ENCODE results near the gene LMTK3. TPM values are rescaled to one million over a fixed set of nuclear protein-coding genes. Genes with fewer than 3 reads are reported as not detected.

The LMTK3 gene
- total and polyA plus RNA-seq, 2 experiments from 2014 or later = 0.22 TPM; not detected in 1

- no peaks in the 10 kb centered on the region for H4K20me1 ChIP-seq (ENCODE audit: insufficient read depth)
- peaks cover 36% of the 10 kb centered on the region for H3K36me3 ChIP-seq (ENCODE audit: low read depth)
- 77 to 86% methylated on average over 8 to 10 of the region's 10 CpGs for WGBS, 2 experiments (ENCODE audit: low coverage in 1 of 2, low lambda C conversion rate in 2 of 2, missing lambda C conversion rate in 2 of 2)
Observed at GRCh38 chr19:48477067-48477685, 34.5 kb downstream of the LMTK3 start.

GRCh38 chr19:48476176-48476575, 35.5 kb downstream of the LMTK3 start:
- H3K27ac ChIP-seq = no peak overlapping the region
- H3K4me1 ChIP-seq (ENCODE audit: insufficient read depth) = peaks cover 15% of the 10 kb centered on the region
- in situ Hi-C loops (cut with MboI) = no loop called here
- no peak overlapping the region for H3K4me2 ChIP-seq (ENCODE audit: unreplicated experiment)
- no peak for TF ChIP-seq EZH2 (IDR thresholded peaks at IDR 0.05; ENCODE audit: insufficient read depth, poor library complexity, severe bottlenecking)
- TF ChIP-seq EZH2phosphoT487 (IDR thresholded peaks at IDR 0.05; ENCODE audit: insufficient read depth, low read depth) = no peak
- H3F3A ChIP-seq (ENCODE audit: insufficient read depth) = peaks cover 20% of the 10 kb centered on the region
- H3K9me3 ChIP-seq (ENCODE audit: low read depth) = no peaks in the 10 kb centered on the region
- no peak overlapping the region for H2AFZ ChIP-seq
- no peaks in the 10 kb centered on the region for H4K20me1 ChIP-seq (ENCODE audit: insufficient read depth)
- DNase-seq = no peak
- H3K36me3 ChIP-seq (ENCODE audit: low read depth) = peaks cover 45% of the 10 kb centered on the region
- no peaks in the 10 kb centered on the region for H3K9me2 ChIP-seq (ENCODE audit: insufficient read depth)
- 74 to 79% methylated on average over 8 to 9 of the region's 9 CpGs for WGBS, 2 experiments (ENCODE audit: low coverage in 1 of 2, low lambda C conversion rate in 2 of 2, missing lambda C conversion rate in 2 of 2)
- H3K9ac ChIP-seq = no peak overlapping the region
- no peaks in the 10 kb centered on the region for H3K27me3 ChIP-seq (replicated peaks; ENCODE audit: insufficient read depth)
- H3K4me3 ChIP-seq = no peak overlapping the region
- H3K79me2 ChIP-seq (ENCODE audit: insufficient read depth) = peaks cover 21% of the 10 kb centered on the region

More at GRCh38 chr19:48477067-48477685, 34.5 kb downstream of the LMTK3 start:
- Histone ChIP-seq H3K27ac (no peak overlapping the region), H2AFZ (no peak overlapping the region), H3K9me3 (ENCODE audit: low read depth) (no peaks in the 10 kb centered on the region), H3K27me3 (replicated peaks; ENCODE audit: insufficient read depth) (no peaks in the 10 kb centered on the region), H3K4me2 (ENCODE audit: unreplicated experiment) (no peak overlapping the region), H3K9me2 (ENCODE audit: insufficient read depth) (no peaks in the 10 kb centered on the region), H3F3A (ENCODE audit: insufficient read depth) (peaks cover 30% of the 10 kb centered on the region), H3K9ac (no peak overlapping the region), H3K4me3 (no peak overlapping the region), H3K79me2 (ENCODE audit: insufficient read depth) (peaks cover 11% of the 10 kb centered on the region; the same call in 1 of the 2 replicates), H3K4me1 (ENCODE audit: insufficient read depth) (peaks cover 25% of the 10 kb centered on the region)
- no peak for TF ChIP-seq EZH2phosphoT487 (IDR thresholded peaks at IDR 0.05; ENCODE audit: insufficient read depth, low read depth)
- no peak for TF ChIP-seq EZH2 (IDR thresholded peaks at IDR 0.05; ENCODE audit: insufficient read depth, poor library complexity, severe bottlenecking)
- no peak for DNase-seq
- in situ Hi-C loops (cut with MboI) = no loop called here

DNA sequence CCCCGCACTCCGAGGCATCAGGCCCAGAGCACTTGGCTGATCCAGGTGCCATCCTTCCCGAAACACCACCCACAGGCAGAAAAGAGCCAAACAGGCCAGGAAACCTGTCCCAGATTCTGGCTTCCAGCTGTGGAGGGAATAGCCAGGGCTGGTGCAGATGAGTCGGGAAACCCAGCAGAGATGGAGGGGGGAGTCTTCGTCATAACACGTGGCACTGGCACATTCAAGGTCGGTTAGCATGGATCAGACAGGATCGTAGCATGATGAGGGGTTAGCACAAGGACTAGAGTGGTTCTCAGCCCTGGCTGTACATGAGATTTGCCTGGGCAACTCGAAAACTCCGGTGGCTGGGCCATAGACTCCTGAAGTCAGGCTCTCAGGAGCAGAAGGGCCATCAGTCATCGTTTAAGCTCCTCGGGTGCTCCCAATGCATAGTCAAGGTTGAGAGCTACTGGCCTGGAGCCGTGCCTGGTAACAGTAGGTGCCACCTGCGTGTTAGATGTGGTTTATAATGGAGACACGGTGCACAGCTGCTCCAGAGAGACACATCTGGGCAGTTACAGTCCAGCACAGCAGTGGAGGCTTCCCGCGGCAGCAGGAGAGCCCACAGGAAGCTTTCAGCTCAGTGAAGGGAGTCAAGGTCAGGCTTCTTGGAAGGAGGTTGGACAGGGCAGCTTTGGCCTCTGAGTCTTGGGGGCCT, 36.1 kb downstream of the LMTK3 start:
- Histone ChIP-seq H3K4me1 (ENCODE audit: insufficient read depth) (peaks cover 9% of the 10 kb centered on the region), H3K27ac (no peak overlapping the region), H2AFZ (no peak overlapping the region), H3K27me3 (replicated peaks; ENCODE audit: insufficient read depth) (no peaks in the 10 kb centered on the region), H4K20me1 (ENCODE audit: insufficient read depth) (no peaks in the 10 kb centered on the region), H3K9ac (no peak overlapping the region), H3K4me3 (no peak overlapping the region), H3K9me2 (ENCODE audit: insufficient read depth) (no peaks in the 10 kb centered on the region), H3K9me3 (ENCODE audit: low read depth) (no peaks in the 10 kb centered on the region), H3F3A (ENCODE audit: insufficient read depth) (peaks cover 17% of the 10 kb centered on the region), H3K4me2 (ENCODE audit: unreplicated experiment) (no peak overlapping the region), H3K36me3 (ENCODE audit: low read depth) (peaks cover 52% of the 10 kb centered on the region), H3K79me2 (ENCODE audit: insufficient read depth) (peaks cover 28% of the 10 kb centered on the region)
- TF ChIP-seq EZH2 (IDR thresholded peaks at IDR 0.05; ENCODE audit: insufficient read depth, poor library complexity, severe bottlenecking) = no peak
- no peak for TF ChIP-seq EZH2phosphoT487 (IDR thresholded peaks at IDR 0.05; ENCODE audit: insufficient read depth, low read depth)
- DNase-seq = no peak
- 76 to 80% methylated on average over 17 of the region's 17 CpGs for WGBS, 2 experiments (ENCODE audit: low coverage in 1 of 2, low lambda C conversion rate in 2 of 2, missing lambda C conversion rate in 2 of 2)
- in situ Hi-C loops (cut with MboI) = no loop called here

DNA sequence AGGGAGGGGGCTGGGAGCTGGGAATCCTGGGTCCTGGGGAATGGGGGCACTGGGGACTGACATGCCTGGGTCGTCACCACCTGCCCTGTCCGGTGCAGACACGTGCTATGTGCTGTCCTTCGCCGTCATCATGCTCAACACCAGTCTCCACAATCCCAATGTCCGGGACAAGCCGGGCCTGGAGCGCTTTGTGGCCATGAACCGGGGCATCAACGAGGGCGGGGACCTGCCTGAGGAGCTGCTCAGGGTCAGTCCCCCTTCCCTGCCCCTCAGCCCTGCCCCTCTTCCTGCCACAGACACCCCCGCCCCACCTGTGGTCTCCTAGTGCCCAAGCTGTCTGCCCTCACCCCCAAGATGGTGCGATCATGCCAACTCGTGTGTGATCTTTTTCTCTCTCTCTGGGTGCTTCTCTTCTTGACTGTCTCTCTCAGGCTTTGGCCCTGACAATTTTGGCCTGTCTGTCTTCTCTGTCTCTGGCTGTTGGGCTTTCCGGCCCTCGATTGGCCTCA, 37.5 kb downstream of the LMTK3 start:
- in situ Hi-C loops (cut with MboI) = no loop called here
- Histone ChIP-seq H3K9ac (no peak overlapping the region), H3K27me3 (replicated peaks; ENCODE audit: insufficient read depth) (no peaks in the 10 kb centered on the region), H3K4me3 (no peak overlapping the region), H3K36me3 (ENCODE audit: low read depth) (peaks cover 49% of the 10 kb centered on the region), H3K79me2 (ENCODE audit: insufficient read depth) (peaks cover 37% of the 10 kb centered on the region), H3K9me2 (ENCODE audit: insufficient read depth) (no peaks in the 10 kb centered on the region), H3K27ac (no peak overlapping the region), H2AFZ (no peak overlapping the region), H3K4me2 (ENCODE audit: unreplicated experiment) (no peak overlapping the region), H3K9me3 (ENCODE audit: low read depth) (no peaks in the 10 kb centered on the region), H4K20me1 (ENCODE audit: insufficient read depth) (no peaks in the 10 kb centered on the region; the same call in 1 of the 2 replicates), H3K4me1 (ENCODE audit: insufficient read depth) (no peaks in the 10 kb centered on the region), H3F3A (ENCODE audit: insufficient read depth) (peaks cover 8% of the 10 kb centered on the region)
- DNase-seq = no peak
- 76 to 79% methylated on average over 8 to 16 of the region's 16 CpGs for WGBS, 2 experiments (ENCODE audit: low coverage in 1 of 2, low lambda C conversion rate in 2 of 2, missing lambda C conversion rate in 2 of 2)
- TF ChIP-seq EZH2 (IDR thresholded peaks at IDR 0.05; ENCODE audit: insufficient read depth, poor library complexity, severe bottlenecking) (no peak), EZH2phosphoT487 (IDR thresholded peaks at IDR 0.05; ENCODE audit: insufficient read depth, low read depth) (no peak)

Measured in GM23248 (cell line).